A549 (cell line): ENCODE measurements around the gene CCDC137.

Experiments used
- CBX8 ChIP-seq: fragments of 200-600 bp; sonication (generic); IDR thresholded peaks from 2 replicates; pipeline ENCODE4 v1.6.1; 2016
- EP300 ChIP-seq, 2 experiments: fragments of >200 bp; sonication (Bioruptor Twin); formaldehyde crosslinking; IDR thresholded peaks; 2 replicates in 1 of 2; 3 replicates in 1 of 2; pipeline ENCODE4 v1.6.1; 2016 to 2017
- JUNB ChIP-seq: fragments of >200 bp; sonication (Bioruptor Twin); formaldehyde crosslinking; IDR thresholded peaks from 2 replicates; pipeline ENCODE4 v1.6.1; 2016
- MAFK ChIP-seq: fragments of 450-650 bp; IDR thresholded peaks from 2 replicates; pipeline ENCODE4 v1.6.1; 2014; ENCODE audit not compliant: partially characterized antibody
- RAD21 ChIP-seq, 2 experiments: fragments of >200 bp in 1 of 2; sonication (Bioruptor Twin) in 1 of 2; formaldehyde crosslinking in 1 of 2; IDR thresholded peaks in 1 of 2; conservative IDR thresholded peaks in 1 of 2; 2 replicates in 1 of 2; 3 replicates in 1 of 2; pipeline ENCODE4 v1.6.1; 2012 to 2018; ENCODE audit warnings: inconsistent platforms in 1 of 2
- TF ChIP-seq, protein P1 (sequence below): fragments of >200 bp; sonication (Bioruptor Twin); formaldehyde crosslinking; IDR thresholded peaks from 3 replicates; pipeline ENCODE4 v1.5.1; 2016
- TF ChIP-seq, protein P2 (sequence below): IDR thresholded peaks from 2 replicates; pipeline ENCODE4 v1.6.1; 2012
- TF ChIP-seq, protein P3 (sequence below): IDR thresholded peaks from 2 replicates; pipeline ENCODE4 v1.6.1; 2012; ENCODE audit warnings: low read depth, borderline replicate concordance
- TF ChIP-seq, protein P4 (sequence below): fragments of 200-600 bp; sonication (generic); IDR thresholded peaks from 2 replicates; pipeline ENCODE4 v1.6.1; 2016; ENCODE audit warnings: antibody characterized with exemption, mild to moderate bottlenecking, moderate library complexity

DNA sequence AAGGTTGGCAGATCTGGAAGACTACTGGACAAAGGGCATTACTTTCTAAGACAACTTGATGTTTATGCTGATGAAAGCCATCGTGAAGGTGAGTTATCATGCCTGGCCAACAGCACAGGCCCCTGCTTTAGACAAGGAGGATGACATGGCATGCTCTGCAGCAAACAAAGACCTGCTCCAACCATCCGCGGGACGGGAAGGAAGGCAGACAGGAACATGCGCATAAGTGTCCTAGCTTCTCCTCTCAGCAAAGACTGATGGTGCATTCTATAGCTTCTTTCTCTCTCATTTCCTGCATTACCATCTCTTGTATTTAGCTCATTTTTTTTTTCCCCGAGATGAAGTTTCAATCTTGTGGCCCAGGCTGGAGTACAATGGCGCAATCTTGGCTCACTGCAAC, 35.1 kb upstream of the CCDC137 start:
- TF ChIP-seq JUNB (no peak), CBX8 (no peak), MAFK (no peak), RAD21 (conservative IDR thresholded peaks at IDR 0.05 in 1 of 2, IDR thresholded peaks at IDR 0.05 in 1 of 2) (no peak), EP300 (IDR thresholded peaks at IDR 0.05) (no peak)
- TF ChIP-seq, protein P1, sequence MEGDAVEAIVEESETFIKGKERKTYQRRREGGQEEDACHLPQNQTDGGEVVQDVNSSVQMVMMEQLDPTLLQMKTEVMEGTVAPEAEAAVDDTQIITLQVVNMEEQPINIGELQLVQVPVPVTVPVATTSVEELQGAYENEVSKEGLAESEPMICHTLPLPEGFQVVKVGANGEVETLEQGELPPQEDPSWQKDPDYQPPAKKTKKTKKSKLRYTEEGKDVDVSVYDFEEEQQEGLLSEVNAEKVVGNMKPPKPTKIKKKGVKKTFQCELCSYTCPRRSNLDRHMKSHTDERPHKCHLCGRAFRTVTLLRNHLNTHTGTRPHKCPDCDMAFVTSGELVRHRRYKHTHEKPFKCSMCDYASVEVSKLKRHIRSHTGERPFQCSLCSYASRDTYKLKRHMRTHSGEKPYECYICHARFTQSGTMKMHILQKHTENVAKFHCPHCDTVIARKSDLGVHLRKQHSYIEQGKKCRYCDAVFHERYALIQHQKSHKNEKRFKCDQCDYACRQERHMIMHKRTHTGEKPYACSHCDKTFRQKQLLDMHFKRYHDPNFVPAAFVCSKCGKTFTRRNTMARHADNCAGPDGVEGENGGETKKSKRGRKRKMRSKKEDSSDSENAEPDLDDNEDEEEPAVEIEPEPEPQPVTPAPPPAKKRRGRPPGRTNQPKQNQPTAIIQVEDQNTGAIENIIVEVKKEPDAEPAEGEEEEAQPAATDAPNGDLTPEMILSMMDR, result no peak
- TF ChIP-seq, protein P2, sequence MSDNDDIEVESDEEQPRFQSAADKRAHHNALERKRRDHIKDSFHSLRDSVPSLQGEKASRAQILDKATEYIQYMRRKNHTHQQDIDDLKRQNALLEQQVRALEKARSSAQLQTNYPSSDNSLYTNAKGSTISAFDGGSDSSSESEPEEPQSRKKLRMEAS, result no peak
- TF ChIP-seq, protein P3, sequence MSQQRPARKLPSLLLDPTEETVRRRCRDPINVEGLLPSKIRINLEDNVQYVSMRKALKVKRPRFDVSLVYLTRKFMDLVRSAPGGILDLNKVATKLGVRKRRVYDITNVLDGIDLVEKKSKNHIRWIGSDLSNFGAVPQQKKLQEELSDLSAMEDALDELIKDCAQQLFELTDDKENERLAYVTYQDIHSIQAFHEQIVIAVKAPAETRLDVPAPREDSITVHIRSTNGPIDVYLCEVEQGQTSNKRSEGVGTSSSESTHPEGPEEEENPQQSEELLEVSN, result no peak
- TF ChIP-seq, protein P4, sequence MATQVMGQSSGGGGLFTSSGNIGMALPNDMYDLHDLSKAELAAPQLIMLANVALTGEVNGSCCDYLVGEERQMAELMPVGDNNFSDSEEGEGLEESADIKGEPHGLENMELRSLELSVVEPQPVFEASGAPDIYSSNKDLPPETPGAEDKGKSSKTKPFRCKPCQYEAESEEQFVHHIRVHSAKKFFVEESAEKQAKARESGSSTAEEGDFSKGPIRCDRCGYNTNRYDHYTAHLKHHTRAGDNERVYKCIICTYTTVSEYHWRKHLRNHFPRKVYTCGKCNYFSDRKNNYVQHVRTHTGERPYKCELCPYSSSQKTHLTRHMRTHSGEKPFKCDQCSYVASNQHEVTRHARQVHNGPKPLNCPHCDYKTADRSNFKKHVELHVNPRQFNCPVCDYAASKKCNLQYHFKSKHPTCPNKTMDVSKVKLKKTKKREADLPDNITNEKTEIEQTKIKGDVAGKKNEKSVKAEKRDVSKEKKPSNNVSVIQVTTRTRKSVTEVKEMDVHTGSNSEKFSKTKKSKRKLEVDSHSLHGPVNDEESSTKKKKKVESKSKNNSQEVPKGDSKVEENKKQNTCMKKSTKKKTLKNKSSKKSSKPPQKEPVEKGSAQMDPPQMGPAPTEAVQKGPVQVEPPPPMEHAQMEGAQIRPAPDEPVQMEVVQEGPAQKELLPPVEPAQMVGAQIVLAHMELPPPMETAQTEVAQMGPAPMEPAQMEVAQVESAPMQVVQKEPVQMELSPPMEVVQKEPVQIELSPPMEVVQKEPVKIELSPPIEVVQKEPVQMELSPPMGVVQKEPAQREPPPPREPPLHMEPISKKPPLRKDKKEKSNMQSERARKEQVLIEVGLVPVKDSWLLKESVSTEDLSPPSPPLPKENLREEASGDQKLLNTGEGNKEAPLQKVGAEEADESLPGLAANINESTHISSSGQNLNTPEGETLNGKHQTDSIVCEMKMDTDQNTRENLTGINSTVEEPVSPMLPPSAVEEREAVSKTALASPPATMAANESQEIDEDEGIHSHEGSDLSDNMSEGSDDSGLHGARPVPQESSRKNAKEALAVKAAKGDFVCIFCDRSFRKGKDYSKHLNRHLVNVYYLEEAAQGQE, result no peak
